BE2C (cell line): ENCODE results near the gene GLB1L3.
"Not testable (repeated sequence)": the region's sequence is repeated elsewhere in the genome, so short reads cannot be mapped to it uniquely, and the experiment has no call there.

ENCODE experiments used
- DNase-seq: peaks from one replicate; pipeline ENCODE4 v3.0.0-alpha.2; 2020
- H3K27me3 ChIP-seq: fragments of 250-450 bp; sonication (Bioruptor Pico); 2 replicates; pipeline ENCODE4 v1.5.1; 2020; ENCODE audit warnings: mild to moderate bottlenecking
- H3K36me3 ChIP-seq: fragments of 250-450 bp; sonication (Bioruptor Pico); 2 replicates; pipeline ENCODE4 v1.5.1; 2020; ENCODE audit warnings: mild to moderate bottlenecking
- H3K4me1 ChIP-seq: fragments of 250-450 bp; sonication (Bioruptor Pico); 2 replicates; pipeline ENCODE4 v1.5.1; 2020
- H3K4me3 ChIP-seq: 2 replicates; pipeline ENCODE4 v1.5.1; 2011; ENCODE audit warnings: low read depth, low read length
- H3K9me3 ChIP-seq: fragments of 250-450 bp; sonication (Bioruptor Pico); 2 replicates; pipeline ENCODE4 v1.5.1; 2020
- TF ChIP-seq, protein P1 (sequence below): IDR thresholded peaks from 2 replicates; pipeline ENCODE4 v1.5.1; 2012; ENCODE audit warnings: mild to moderate bottlenecking, low read depth, low read length

Gene GLB1L3

DNA sequence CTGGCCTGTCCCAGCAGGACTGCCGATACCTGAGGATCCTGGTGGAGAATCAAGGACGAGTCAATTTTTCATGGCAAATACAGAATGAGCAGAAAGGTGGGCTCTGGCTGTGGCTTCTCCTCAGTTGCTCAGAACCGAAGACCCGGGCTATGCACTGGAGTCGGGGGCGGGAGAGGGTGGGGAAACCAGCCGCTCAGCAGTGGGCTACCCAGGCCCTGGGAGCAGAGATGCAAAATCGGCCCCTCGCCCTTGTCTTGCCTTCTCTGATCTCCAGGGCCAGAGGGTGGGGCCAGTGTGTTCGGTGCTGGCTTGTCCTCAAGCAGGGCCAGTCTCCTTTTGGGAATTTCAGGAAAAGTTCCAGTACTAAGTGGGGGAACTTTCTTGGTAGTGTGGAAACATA is 37.2 kb downstream of the GLB1L3 start:
- TF ChIP-seq, protein P1, sequence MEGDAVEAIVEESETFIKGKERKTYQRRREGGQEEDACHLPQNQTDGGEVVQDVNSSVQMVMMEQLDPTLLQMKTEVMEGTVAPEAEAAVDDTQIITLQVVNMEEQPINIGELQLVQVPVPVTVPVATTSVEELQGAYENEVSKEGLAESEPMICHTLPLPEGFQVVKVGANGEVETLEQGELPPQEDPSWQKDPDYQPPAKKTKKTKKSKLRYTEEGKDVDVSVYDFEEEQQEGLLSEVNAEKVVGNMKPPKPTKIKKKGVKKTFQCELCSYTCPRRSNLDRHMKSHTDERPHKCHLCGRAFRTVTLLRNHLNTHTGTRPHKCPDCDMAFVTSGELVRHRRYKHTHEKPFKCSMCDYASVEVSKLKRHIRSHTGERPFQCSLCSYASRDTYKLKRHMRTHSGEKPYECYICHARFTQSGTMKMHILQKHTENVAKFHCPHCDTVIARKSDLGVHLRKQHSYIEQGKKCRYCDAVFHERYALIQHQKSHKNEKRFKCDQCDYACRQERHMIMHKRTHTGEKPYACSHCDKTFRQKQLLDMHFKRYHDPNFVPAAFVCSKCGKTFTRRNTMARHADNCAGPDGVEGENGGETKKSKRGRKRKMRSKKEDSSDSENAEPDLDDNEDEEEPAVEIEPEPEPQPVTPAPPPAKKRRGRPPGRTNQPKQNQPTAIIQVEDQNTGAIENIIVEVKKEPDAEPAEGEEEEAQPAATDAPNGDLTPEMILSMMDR, result no peak
- Histone ChIP-seq H3K27me3 (peaks cover 16% of the 10 kb centered on the region), H3K9me3 (peaks cover 6% of the 10 kb centered on the region; the same call in 1 of the 2 replicates), H3K4me3 (no peak overlapping the region), H3K36me3 (no peaks in the 10 kb centered on the region), H3K4me1 (no peaks in the 10 kb centered on the region)
- DNase-seq, result no peak

DNA sequence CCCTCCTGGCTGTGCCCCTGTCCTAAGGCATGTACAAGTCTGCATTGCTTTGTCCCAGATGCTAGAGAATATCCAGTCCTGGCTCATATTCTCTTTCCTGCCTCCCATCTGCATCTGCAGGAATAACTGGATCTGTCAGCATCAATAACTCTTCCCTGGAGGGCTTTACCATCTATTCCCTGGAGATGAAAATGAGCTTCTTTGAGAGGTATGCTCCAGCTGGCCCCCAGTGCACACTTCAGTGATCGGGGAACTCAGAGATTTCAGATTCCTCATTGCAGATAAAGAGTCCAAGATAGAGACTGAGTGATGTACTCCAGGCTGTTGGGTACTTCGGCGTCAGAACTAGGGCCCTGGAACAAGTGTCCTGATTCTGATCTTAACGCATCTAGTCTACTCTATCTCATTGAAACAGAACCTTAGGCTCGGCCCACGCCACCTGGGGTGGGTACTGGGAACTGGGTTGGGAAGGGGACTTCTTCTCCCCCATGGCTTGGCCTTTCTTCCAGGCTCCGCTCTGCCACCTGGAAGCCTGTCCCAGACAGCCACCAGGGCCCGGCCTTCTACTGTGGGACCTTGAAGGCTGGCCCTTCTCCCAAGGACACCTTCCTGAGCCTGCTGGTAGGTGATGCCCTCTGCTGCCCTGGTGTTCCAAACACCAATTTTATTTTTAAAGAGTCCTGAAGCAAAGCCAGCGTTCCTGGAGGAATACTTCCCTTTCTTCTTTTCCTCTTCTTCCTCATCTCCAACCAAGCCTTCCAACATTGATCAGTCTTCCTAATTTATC is 37.8 kb downstream of the GLB1L3 start:
- no peak overlapping the region for H3K4me3 ChIP-seq
- no peaks in the 10 kb centered on the region for H3K4me1 ChIP-seq
- DNase-seq, result no peak
- H3K36me3 ChIP-seq, result no peaks in the 10 kb centered on the region
- H3K9me3 ChIP-seq, result peaks cover 6% of the 10 kb centered on the region; the same call in 1 of the 2 replicates
- TF ChIP-seq, protein P1, result no peak
- peaks cover 16% of the 10 kb centered on the region for H3K27me3 ChIP-seq

DNA sequence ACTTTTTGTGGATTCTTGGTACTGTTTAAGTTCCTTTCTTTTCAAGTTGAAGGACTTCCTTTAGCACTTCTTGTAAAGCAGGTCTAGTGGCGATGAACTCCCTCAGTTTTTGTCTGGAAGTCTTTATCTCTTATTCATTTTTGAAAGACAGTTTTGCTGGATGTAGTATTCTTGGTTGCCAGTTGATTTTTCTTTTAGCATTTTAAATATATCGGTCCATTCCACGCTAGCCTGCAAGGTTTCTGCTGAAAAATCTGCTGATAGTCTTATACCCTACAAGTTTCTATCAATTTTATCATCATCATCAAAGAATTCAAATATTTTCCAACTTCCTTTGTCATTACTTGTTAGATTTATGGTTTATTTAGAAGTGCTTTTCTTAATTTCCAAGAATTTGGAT is 40.9 kb downstream of the GLB1L3 start:
- H3K4me1 ChIP-seq, result no peaks in the 10 kb centered on the region
- TF ChIP-seq, protein P1, result no peak
- H3K4me3 ChIP-seq, result no peak overlapping the region
- peaks cover 6% of the 10 kb centered on the region; the same call in 1 of the 2 replicates for H3K9me3 ChIP-seq
- no peak for DNase-seq
- H3K27me3 ChIP-seq, result peaks cover 16% of the 10 kb centered on the region
- no peaks in the 10 kb centered on the region for H3K36me3 ChIP-seq

DNA sequence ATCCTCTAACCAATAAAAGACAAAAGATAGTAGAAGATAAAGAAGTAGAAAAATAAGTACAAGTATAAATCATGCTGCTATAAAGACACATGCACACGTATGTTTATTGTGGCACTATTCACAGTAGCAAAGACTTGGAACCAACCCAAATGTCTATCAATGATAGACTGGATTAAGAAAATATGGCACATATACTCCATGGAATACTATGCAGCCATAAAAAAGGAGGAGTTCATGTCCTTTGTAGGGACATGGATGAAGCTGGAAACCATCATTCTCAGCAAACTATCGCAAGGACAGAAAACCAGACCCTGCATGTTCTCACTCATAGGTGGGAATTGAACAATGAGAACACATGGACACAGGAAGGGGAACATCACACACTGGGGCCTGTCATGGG is 45.2 kb downstream of the GLB1L3 start:
- H3K9me3 ChIP-seq, H3K4me1 ChIP-seq, DNase-seq, H3K36me3 ChIP-seq, H3K4me3 ChIP-seq: not testable (repeated sequence)
- H3K27me3 ChIP-seq, result peaks cover 13% of the 10 kb centered on the region

- DNase-seq, result no peak
- H3K4me1 ChIP-seq, result no peaks in the 10 kb centered on the region
- no peak overlapping the region for H3K4me3 ChIP-seq
- no peaks in the 10 kb centered on the region for H3K9me3 ChIP-seq
- H3K36me3 ChIP-seq, result no peaks in the 10 kb centered on the region
- H3K27me3 ChIP-seq, result peaks cover 5% of the 10 kb centered on the region; the same call in 1 of the 2 replicates
- TF ChIP-seq, protein P1, result no peak
These were observed 46.4 kb downstream of the GLB1L3 start for GRCh38 chr11:134322553-134322952.

- Histone ChIP-seq H3K27me3 (peaks cover 20% of the 10 kb centered on the region), H3K4me3 (no peak overlapping the region), H3K36me3 (no peaks in the 10 kb centered on the region), H3K4me1 (no peaks in the 10 kb centered on the region; the same call in 1 of the 2 replicates), H3K9me3 (no peaks in the 10 kb centered on the region)
- TF ChIP-seq, protein P1, result no peak
- no peak for DNase-seq
These were observed 52.3 kb downstream of the GLB1L3 start for GRCh38 chr11:134328433-134328832.
